Ectodermal cell (in vitro differentiated cells): Measurements from ENCODE around the gene COL6A1.

Experiments
- H3K27ac ChIP-seq: 2 replicates; pipeline ENCODE4 v1.7.0; 2013; ENCODE audit warnings: mild to moderate bottlenecking, low read depth, low read length; ENCODE audit not compliant: insufficient read depth, poor library complexity, severe bottlenecking
- H3K27me3 ChIP-seq: 2 replicates; pipeline ENCODE4 v1.7.0; 2013; ENCODE audit warnings: mild to moderate bottlenecking, low read length; ENCODE audit not compliant: insufficient read depth, control insufficient read depth, poor library complexity, severe bottlenecking
- H3K36me3 ChIP-seq: one replicate; pipeline ENCODE4 v1.7.0; 2013; ENCODE audit warnings: low read length; ENCODE audit not compliant: control insufficient read depth, insufficient read depth
- H3K4me1 ChIP-seq: one replicate; pipeline ENCODE4 v1.7.0; 2013; ENCODE audit warnings: low read length; ENCODE audit not compliant: control insufficient read depth, insufficient read depth
- H3K4me3 ChIP-seq: 2 replicates; pipeline ENCODE4 v1.7.0; 2013; ENCODE audit warnings: low read depth, low read length, control low read depth; ENCODE audit not compliant: insufficient read depth
- H3K9me3 ChIP-seq: 2 replicates; pipeline ENCODE4 v1.7.0; 2013; ENCODE audit warnings: mild to moderate bottlenecking, low read length, moderate library complexity; ENCODE audit not compliant: control insufficient read depth
- WGBS, 2 experiments: methylation state at CpG; one replicate each; pipeline ENCODE4 v1.1.7; 2013; ENCODE audit warnings: missing lambda C conversion rate in 2 of 2; 5-methylcytosine and 5-hydroxymethylcytosine counted together

COL6A1 gene

GRCh38 chr21:45994759-45995685, 13.5 kb downstream of the COL6A1 start:
- no peaks in the 10 kb centered on the region for H3K9me3 ChIP-seq
- no peaks in the 10 kb centered on the region for H3K36me3 ChIP-seq
- H3K4me1 ChIP-seq = no peaks in the 10 kb centered on the region
- H3K27ac ChIP-seq = no peak overlapping the region
- no peak overlapping the region for H3K4me3 ChIP-seq
- H3K27me3 ChIP-seq = no peaks in the 10 kb centered on the region
- 94 to 95% methylated on average over 33 of the region's 33 CpGs for WGBS, 2 experiments

GRCh38 chr21:45995686-45996179, 14.2 kb downstream of the COL6A1 start:
- WGBS, 2 experiments = 89 to 90% methylated on average over 6 of the region's 6 CpGs
- no peaks in the 10 kb centered on the region for H3K27me3 ChIP-seq
- H3K9me3 ChIP-seq = no peaks in the 10 kb centered on the region
- H3K36me3 ChIP-seq = no peaks in the 10 kb centered on the region
- no peaks in the 10 kb centered on the region for H3K4me1 ChIP-seq
- no peak overlapping the region for H3K4me3 ChIP-seq
- H3K27ac ChIP-seq = no peak overlapping the region

- Histone ChIP-seq H3K36me3 (no peaks in the 10 kb centered on the region), H3K4me1 (no peaks in the 10 kb centered on the region), H3K4me3 (no peak overlapping the region), H3K27me3 (no peaks in the 10 kb centered on the region), H3K27ac (no peak overlapping the region), H3K9me3 (no peaks in the 10 kb centered on the region)
- 91 to 92% methylated on average over 27 of the region's 27 CpGs for WGBS, 2 experiments
These were observed 15.0 kb downstream of the COL6A1 start for GRCh38 chr21:45996311-45997204.

GRCh38 chr21:45997205-45997494, 15.6 kb downstream of the COL6A1 start:
- H3K27me3 ChIP-seq = no peaks in the 10 kb centered on the region
- no peaks in the 10 kb centered on the region for H3K4me1 ChIP-seq
- no peak overlapping the region for H3K4me3 ChIP-seq
- H3K9me3 ChIP-seq = no peaks in the 10 kb centered on the region
- WGBS, 2 experiments = 95 to 96% methylated on average over 9 of the region's 9 CpGs
- no peak overlapping the region for H3K27ac ChIP-seq
- H3K36me3 ChIP-seq = no peaks in the 10 kb centered on the region

GRCh38 chr21:45997495-45998275, 16.1 kb downstream of the COL6A1 start:
- no peaks in the 10 kb centered on the region for H3K27me3 ChIP-seq
- no peaks in the 10 kb centered on the region for H3K9me3 ChIP-seq
- no peak overlapping the region for H3K4me3 ChIP-seq
- no peak overlapping the region for H3K27ac ChIP-seq
- 95% methylated on average over 38 of the region's 38 CpGs for WGBS, 2 experiments
- no peaks in the 10 kb centered on the region for H3K36me3 ChIP-seq
- no peaks in the 10 kb centered on the region for H3K4me1 ChIP-seq

GRCh38 chr21:45998276-45998701, 16.7 kb downstream of the COL6A1 start:
- Histone ChIP-seq H3K36me3 (no peaks in the 10 kb centered on the region), H3K27me3 (no peaks in the 10 kb centered on the region), H3K27ac (no peak overlapping the region), H3K4me1 (no peaks in the 10 kb centered on the region), H3K4me3 (no peak overlapping the region), H3K9me3 (no peaks in the 10 kb centered on the region)
- WGBS, 2 experiments = 95% methylated on average over 22 of the region's 22 CpGs

GRCh38 chr21:45998871-45999580, 17.5 kb downstream of the COL6A1 start:
- no peaks in the 10 kb centered on the region for H3K36me3 ChIP-seq
- no peak overlapping the region for H3K4me3 ChIP-seq
- no peak overlapping the region for H3K27ac ChIP-seq
- no peaks in the 10 kb centered on the region for H3K27me3 ChIP-seq
- 94 to 95% methylated on average over 33 of the region's 33 CpGs for WGBS, 2 experiments
- H3K4me1 ChIP-seq = no peaks in the 10 kb centered on the region
- H3K9me3 ChIP-seq = no peaks in the 10 kb centered on the region

GRCh38 chr21:45999581-46000181, 18.1 kb downstream of the COL6A1 start:
- no peaks in the 10 kb centered on the region for H3K9me3 ChIP-seq
- H3K27me3 ChIP-seq = no peaks in the 10 kb centered on the region
- no peaks in the 10 kb centered on the region for H3K4me1 ChIP-seq
- no peak overlapping the region for H3K27ac ChIP-seq
- WGBS, 2 experiments = 78 to 79% methylated on average over 21 of the region's 21 CpGs
- H3K36me3 ChIP-seq = no peaks in the 10 kb centered on the region
- H3K4me3 ChIP-seq = no peak overlapping the region

GRCh38 chr21:46000182-46000730, 18.7 kb downstream of the COL6A1 start:
- H3K27me3 ChIP-seq = no peaks in the 10 kb centered on the region
- 87 to 92% methylated on average over 25 to 27 of the region's 27 CpGs for WGBS, 2 experiments
- no peak overlapping the region for H3K4me3 ChIP-seq
- H3K27ac ChIP-seq = no peak overlapping the region
- H3K9me3 ChIP-seq = no peaks in the 10 kb centered on the region
- no peaks in the 10 kb centered on the region for H3K4me1 ChIP-seq
- no peaks in the 10 kb centered on the region for H3K36me3 ChIP-seq
